WTC11 (cell line): ENCODE data around the gene ISL2. TPM values are rescaled to one million over a fixed set of nuclear protein-coding genes. Genes with fewer than 3 reads are reported as not detected.
A peak's percentile ranks its signal among the peaks of the same experiment; 100 is the strongest.

Source experiments
- ATAC-seq: fragments of 200-7000 bp; cut with Tn5 transposase; 2 replicates; pipeline ENCODE4 v1.10.0; 2021; ENCODE audit warnings: mild to moderate bottlenecking, moderate library complexity
- CTCF ChIA-PET: fragments of 300-600 bp; sonication (Branson Sonifier 250); formaldehyde crosslinking; loops from one replicate; lab custom pipeline; 2021; ENCODE audit warnings: antibody characterized with exemption; lab: Charles Lee
- POLR2A ChIA-PET: fragments of 350-600 bp; sonication (Branson Sonifier 250); formaldehyde crosslinking; loops from one replicate; lab custom pipeline; 2021; ENCODE audit warnings: antibody characterized with exemption; lab: Charles Lee
- DNase-seq: peaks from one replicate; pipeline ENCODE4 v3.0.0; 2021; ENCODE audit warnings: low spot score
- H3K27ac Mint-ChIP-seq: 2 replicates; pipeline ENCODE4 v1.8.0; 2021; ENCODE audit warnings: mixed read lengths
- H3K27me3 Mint-ChIP-seq: 2 replicates; pipeline ENCODE4 v1.8.0; 2021; ENCODE audit warnings: low read depth, mild to moderate bottlenecking, moderate library complexity, mixed read lengths
- H3K36me3 Mint-ChIP-seq: 2 replicates; pipeline ENCODE4 v1.8.0; 2021; ENCODE audit warnings: mixed read lengths
- H3K4me1 Mint-ChIP-seq: 2 replicates; pipeline ENCODE4 v1.8.0; 2022; ENCODE audit warnings: mixed read lengths
- H3K4me3 Mint-ChIP-seq: 2 replicates; pipeline ENCODE4 v1.8.0; 2021; ENCODE audit warnings: mild to moderate bottlenecking, moderate library complexity, mixed read lengths
- H3K9me3 Mint-ChIP-seq: 2 replicates; pipeline ENCODE4 v1.8.0; 2021; ENCODE audit warnings: mixed read lengths
- ATF3 ChIP-seq: sonication (generic); formaldehyde crosslinking; conservative IDR thresholded peaks from 2 replicates; pipeline ENCODE4 v1.8.1; 2022; ENCODE audit warnings: mild to moderate bottlenecking, missing genetic modification reagents
- GRHL2 ChIP-seq: fragments of 250-450 bp; sonication (Bioruptor Pico); IDR thresholded peaks from 2 replicates; pipeline ENCODE4 v1.8.0; 2022; ENCODE audit warnings: mild to moderate bottlenecking, moderate library complexity; ENCODE audit not compliant: insufficient replicate concordance, severe bottlenecking
- KAT7 ChIP-seq: sonication (generic); formaldehyde crosslinking; IDR thresholded peaks from 2 replicates; pipeline ENCODE4 v1.8.1; 2023; ENCODE audit warnings: missing genetic modification reagents, mild to moderate bottlenecking, borderline replicate concordance
- MXD4 ChIP-seq: fragments of 250-450 bp; sonication (Bioruptor Pico); IDR thresholded peaks from 2 replicates; pipeline ENCODE4 v1.8.0; 2021; ENCODE audit warnings: mild to moderate bottlenecking, moderate library complexity, borderline replicate concordance
- NR2C2 ChIP-seq: sonication (generic); formaldehyde crosslinking; IDR thresholded peaks from 2 replicates; pipeline ENCODE4 v1.8.0; 2022; ENCODE audit warnings: mild to moderate bottlenecking, missing genetic modification reagents
- SOX15 ChIP-seq: fragments of 250-450 bp; sonication (Bioruptor Pico); IDR thresholded peaks from 2 replicates; pipeline ENCODE4 v1.9.0; 2021; ENCODE audit warnings: mild to moderate bottlenecking
- SP1 ChIP-seq: sonication (generic); formaldehyde crosslinking; conservative IDR thresholded peaks from 2 replicates; pipeline ENCODE4 v1.8.1; 2022; ENCODE audit warnings: missing genetic modification reagents
- USF2 ChIP-seq: sonication (generic); formaldehyde crosslinking; IDR thresholded peaks from 2 replicates; pipeline ENCODE4 v1.8.1; 2023; ENCODE audit warnings: mild to moderate bottlenecking, missing genetic modification reagents, moderate library complexity
- ZBTB21 ChIP-seq: sonication (generic); formaldehyde crosslinking; IDR thresholded peaks from 2 replicates; pipeline ENCODE4 v1.8.1; 2023; ENCODE audit warnings: mild to moderate bottlenecking, missing genetic modification reagents, borderline replicate concordance
- ZNF121 ChIP-seq: sonication (generic); formaldehyde crosslinking; IDR thresholded peaks from 2 replicates; pipeline ENCODE4 v1.8.0; 2023; ENCODE audit warnings: missing genetic modification reagents
- ZNF317 ChIP-seq: sonication (generic); formaldehyde crosslinking; IDR thresholded peaks from 2 replicates; pipeline ENCODE4 v1.8.1; 2023; ENCODE audit warnings: low read depth, mild to moderate bottlenecking, moderate library complexity, missing genetic modification reagents, borderline replicate concordance
- ZNF671 ChIP-seq: fragments of 250-450 bp; sonication (Bioruptor Pico); IDR thresholded peaks from 2 replicates; pipeline ENCODE4 v1.8.0; 2021; ENCODE audit warnings: mild to moderate bottlenecking
- total RNA-seq: library from RNA; stranded (reverse); gene quantifications from 3 replicates; pipeline ENCODE4 v1.2.3, GENCODE V29; 2021
- TF ChIP-seq, protein P1 (sequence below): fragments of 250-450 bp; sonication (Bioruptor Pico); IDR thresholded peaks from 2 replicates; pipeline ENCODE4 v1.9.0; 2021; ENCODE audit warnings: mild to moderate bottlenecking, borderline replicate concordance
- TF ChIP-seq, protein P2 (sequence below): sonication (generic); formaldehyde crosslinking; IDR thresholded peaks from 2 replicates; pipeline ENCODE4 v1.8.1; 2022; ENCODE audit warnings: low read depth, missing genetic modification reagents, borderline replicate concordance
- TF ChIP-seq, protein P3 (sequence below): sonication (generic); formaldehyde crosslinking; IDR thresholded peaks from 2 replicates; pipeline ENCODE4 v1.8.1; 2022; ENCODE audit warnings: mild to moderate bottlenecking, moderate library complexity, missing genetic modification reagents
- TF ChIP-seq, protein P4 (sequence below): fragments of 250-450 bp; sonication (Bioruptor Pico); IDR thresholded peaks from 2 replicates; pipeline ENCODE4 v1.9.0; 2021; ENCODE audit warnings: moderate library complexity, mild to moderate bottlenecking, inconsistent platforms, borderline replicate concordance
- TF ChIP-seq, protein P5 (sequence below): sonication (generic); formaldehyde crosslinking; IDR thresholded peaks from 2 replicates; pipeline ENCODE4 v1.8.1; 2022; ENCODE audit warnings: low read depth, mild to moderate bottlenecking, moderate library complexity, missing genetic modification reagents, borderline replicate concordance
- TF ChIP-seq, protein P6 (sequence below): fragments of 250-450 bp; sonication (Bioruptor Pico); IDR thresholded peaks from 2 replicates; pipeline ENCODE4 v1.8.0; 2021; ENCODE audit warnings: mild to moderate bottlenecking
- TF ChIP-seq, protein P7 (sequence below): sonication (generic); formaldehyde crosslinking; IDR thresholded peaks from 2 replicates; pipeline ENCODE4 v1.8.0; 2022; ENCODE audit warnings: mild to moderate bottlenecking, missing genetic modification reagents

The ISL2 gene
- total RNA-seq, 1 experiment from 2014 or later: 0.24 TPM

GRCh38 chr15:76333309-76333708 lies 3.3 kb upstream of the ISL2 start (continued):
- TF ChIP-seq SP1: no peak

DNA sequence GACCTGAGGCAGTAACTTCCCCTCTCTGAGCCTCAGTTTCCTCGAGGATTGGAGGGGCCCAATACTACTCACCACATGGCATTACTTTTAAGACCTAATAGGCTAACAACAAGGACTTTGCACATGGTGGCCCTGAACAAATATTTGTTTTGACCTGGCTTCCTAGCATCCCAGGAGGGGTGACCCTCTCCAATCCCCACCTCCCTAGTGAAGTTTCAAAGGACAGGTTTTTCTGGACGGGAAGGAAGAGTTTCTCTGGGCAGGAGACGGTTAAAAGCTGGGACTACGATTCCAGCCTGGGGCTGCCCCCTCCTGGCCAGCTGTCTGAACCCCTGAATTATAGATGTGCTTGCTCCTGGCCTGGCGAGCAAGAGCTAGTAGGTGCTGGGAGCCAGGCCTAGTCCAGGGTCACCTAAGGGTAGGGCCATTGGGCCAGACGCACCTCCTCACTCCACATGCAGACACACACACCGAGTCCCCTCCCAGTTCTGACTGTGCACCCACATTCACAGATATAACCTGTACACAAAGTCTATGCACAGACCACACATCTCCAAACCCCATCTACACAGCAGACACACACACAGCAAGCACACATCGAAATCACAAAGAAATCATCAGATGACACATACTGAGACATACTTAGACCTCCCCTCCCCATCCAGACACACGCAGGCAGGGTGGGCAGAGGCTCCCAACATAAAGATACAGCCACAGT lies 2.7 kb upstream of the ISL2 start:
- DNase-seq: peak; percentile 65
- TF ChIP-seq ZNF317 (CRISPR knock-in tag) (no peak), ZNF671 (CRISPR knock-in tag) (no peak), SOX15 (CRISPR knock-in tag) (no peak), GRHL2 (no peak), SP1 (no peak), KAT7 (CRISPR knock-in tag) (no peak), ZBTB21 (CRISPR knock-in tag) (no peak), NR2C2 (no peak), MXD4 (CRISPR knock-in tag) (no peak), USF2 (CRISPR knock-in tag) (no peak), ZNF121 (CRISPR knock-in tag) (no peak), ATF3 (CRISPR knock-in tag) (no peak)
- TF ChIP-seq, protein P1, sequence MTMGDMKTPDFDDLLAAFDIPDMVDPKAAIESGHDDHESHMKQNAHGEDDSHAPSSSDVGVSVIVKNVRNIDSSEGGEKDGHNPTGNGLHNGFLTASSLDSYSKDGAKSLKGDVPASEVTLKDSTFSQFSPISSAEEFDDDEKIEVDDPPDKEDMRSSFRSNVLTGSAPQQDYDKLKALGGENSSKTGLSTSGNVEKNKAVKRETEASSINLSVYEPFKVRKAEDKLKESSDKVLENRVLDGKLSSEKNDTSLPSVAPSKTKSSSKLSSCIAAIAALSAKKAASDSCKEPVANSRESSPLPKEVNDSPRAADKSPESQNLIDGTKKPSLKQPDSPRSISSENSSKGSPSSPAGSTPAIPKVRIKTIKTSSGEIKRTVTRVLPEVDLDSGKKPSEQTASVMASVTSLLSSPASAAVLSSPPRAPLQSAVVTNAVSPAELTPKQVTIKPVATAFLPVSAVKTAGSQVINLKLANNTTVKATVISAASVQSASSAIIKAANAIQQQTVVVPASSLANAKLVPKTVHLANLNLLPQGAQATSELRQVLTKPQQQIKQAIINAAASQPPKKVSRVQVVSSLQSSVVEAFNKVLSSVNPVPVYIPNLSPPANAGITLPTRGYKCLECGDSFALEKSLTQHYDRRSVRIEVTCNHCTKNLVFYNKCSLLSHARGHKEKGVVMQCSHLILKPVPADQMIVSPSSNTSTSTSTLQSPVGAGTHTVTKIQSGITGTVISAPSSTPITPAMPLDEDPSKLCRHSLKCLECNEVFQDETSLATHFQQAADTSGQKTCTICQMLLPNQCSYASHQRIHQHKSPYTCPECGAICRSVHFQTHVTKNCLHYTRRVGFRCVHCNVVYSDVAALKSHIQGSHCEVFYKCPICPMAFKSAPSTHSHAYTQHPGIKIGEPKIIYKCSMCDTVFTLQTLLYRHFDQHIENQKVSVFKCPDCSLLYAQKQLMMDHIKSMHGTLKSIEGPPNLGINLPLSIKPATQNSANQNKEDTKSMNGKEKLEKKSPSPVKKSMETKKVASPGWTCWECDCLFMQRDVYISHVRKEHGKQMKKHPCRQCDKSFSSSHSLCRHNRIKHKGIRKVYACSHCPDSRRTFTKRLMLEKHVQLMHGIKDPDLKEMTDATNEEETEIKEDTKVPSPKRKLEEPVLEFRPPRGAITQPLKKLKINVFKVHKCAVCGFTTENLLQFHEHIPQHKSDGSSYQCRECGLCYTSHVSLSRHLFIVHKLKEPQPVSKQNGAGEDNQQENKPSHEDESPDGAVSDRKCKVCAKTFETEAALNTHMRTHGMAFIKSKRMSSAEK (CRISPR knock-in tag): no peak
- TF ChIP-seq, protein P2, sequence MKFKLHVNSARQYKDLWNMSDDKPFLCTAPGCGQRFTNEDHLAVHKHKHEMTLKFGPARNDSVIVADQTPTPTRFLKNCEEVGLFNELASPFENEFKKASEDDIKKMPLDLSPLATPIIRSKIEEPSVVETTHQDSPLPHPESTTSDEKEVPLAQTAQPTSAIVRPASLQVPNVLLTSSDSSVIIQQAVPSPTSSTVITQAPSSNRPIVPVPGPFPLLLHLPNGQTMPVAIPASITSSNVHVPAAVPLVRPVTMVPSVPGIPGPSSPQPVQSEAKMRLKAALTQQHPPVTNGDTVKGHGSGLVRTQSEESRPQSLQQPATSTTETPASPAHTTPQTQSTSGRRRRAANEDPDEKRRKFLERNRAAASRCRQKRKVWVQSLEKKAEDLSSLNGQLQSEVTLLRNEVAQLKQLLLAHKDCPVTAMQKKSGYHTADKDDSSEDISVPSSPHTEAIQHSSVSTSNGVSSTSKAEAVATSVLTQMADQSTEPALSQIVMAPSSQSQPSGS: no peak
- TF ChIP-seq, protein P3, sequence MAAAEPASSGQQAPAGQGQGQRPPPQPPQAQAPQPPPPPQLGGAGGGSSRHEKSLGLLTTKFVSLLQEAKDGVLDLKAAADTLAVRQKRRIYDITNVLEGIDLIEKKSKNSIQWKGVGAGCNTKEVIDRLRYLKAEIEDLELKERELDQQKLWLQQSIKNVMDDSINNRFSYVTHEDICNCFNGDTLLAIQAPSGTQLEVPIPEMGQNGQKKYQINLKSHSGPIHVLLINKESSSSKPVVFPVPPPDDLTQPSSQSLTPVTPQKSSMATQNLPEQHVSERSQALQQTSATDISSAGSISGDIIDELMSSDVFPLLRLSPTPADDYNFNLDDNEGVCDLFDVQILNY (CRISPR knock-in tag): no peak
- TF ChIP-seq, protein P4, sequence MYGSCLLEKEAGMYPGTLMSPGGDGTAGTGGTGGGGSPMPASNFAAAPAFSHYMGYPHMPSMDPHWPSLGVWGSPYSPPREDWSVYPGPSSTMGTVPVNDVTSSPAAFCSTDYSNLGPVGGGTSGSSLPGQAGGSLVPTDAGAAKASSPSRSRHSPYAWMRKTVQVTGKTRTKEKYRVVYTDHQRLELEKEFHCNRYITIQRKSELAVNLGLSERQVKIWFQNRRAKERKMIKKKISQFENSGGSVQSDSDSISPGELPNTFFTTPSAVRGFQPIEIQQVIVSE (CRISPR knock-in tag): no peak
- TF ChIP-seq, protein P5, sequence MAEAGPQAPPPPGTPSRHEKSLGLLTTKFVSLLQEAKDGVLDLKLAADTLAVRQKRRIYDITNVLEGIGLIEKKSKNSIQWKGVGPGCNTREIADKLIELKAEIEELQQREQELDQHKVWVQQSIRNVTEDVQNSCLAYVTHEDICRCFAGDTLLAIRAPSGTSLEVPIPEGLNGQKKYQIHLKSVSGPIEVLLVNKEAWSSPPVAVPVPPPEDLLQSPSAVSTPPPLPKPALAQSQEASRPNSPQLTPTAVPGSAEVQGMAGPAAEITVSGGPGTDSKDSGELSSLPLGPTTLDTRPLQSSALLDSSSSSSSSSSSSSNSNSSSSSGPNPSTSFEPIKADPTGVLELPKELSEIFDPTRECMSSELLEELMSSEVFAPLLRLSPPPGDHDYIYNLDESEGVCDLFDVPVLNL (CRISPR knock-in tag): no peak
- TF ChIP-seq, protein P6, sequence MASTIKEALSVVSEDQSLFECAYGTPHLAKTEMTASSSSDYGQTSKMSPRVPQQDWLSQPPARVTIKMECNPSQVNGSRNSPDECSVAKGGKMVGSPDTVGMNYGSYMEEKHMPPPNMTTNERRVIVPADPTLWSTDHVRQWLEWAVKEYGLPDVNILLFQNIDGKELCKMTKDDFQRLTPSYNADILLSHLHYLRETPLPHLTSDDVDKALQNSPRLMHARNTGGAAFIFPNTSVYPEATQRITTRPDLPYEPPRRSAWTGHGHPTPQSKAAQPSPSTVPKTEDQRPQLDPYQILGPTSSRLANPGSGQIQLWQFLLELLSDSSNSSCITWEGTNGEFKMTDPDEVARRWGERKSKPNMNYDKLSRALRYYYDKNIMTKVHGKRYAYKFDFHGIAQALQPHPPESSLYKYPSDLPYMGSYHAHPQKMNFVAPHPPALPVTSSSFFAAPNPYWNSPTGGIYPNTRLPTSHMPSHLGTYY (CRISPR knock-in tag): no peak
- TF ChIP-seq, protein P7, sequence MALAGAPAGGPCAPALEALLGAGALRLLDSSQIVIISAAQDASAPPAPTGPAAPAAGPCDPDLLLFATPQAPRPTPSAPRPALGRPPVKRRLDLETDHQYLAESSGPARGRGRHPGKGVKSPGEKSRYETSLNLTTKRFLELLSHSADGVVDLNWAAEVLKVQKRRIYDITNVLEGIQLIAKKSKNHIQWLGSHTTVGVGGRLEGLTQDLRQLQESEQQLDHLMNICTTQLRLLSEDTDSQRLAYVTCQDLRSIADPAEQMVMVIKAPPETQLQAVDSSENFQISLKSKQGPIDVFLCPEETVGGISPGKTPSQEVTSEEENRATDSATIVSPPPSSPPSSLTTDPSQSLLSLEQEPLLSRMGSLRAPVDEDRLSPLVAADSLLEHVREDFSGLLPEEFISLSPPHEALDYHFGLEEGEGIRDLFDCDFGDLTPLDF (CRISPR knock-in tag): no peak

More for the DNA sequence above, 2.7 kb upstream of the ISL2 start:
- Mint-ChIP-seq H3K9me3 (no peaks in the 10 kb centered on the region), H3K36me3 (no peaks in the 10 kb centered on the region), H3K4me1 (peaks cover 35% of the 10 kb centered on the region), H3K4me3 (0 out of 2 replicates have a peak overlapping the region, but pooled peaks have one; percentile 9), H3K27me3 (peaks cover 82% of the 10 kb centered on the region), H3K27ac (no peak overlapping the region)
- ChIA-PET POLR2A (no interaction called here), CTCF (interaction anchor here (0.6 to 2.7 kb wide), 21 partner anchors 10 to 194 kb away, joined by 3 to 24 read pairs (median 4); partner anchors contain the start of gene ETFA)
- peak; percentile 13 for ATAC-seq
